ENCODE results near the gene VSTM2B. TPM values are rescaled to one million over a fixed set of nuclear protein-coding genes. Genes with fewer than 3 reads are reported as not detected.

VSTM2B gene
- polyA plus RNA-seq, 1 donor: 8.3 TPM

- Histone ChIP-seq H3K27ac (ENCODE audit: low read length) (no peak overlapping the region), H3K27me3 (ENCODE audit: control insufficient read depth, insufficient read depth, low read length) (peaks cover 28% of the 10 kb centered on the region), H3K4me3 (ENCODE audit: low read length) (no peak overlapping the region), H3K36me3 (ENCODE audit: control insufficient read depth, insufficient read depth, low read length) (no peaks in the 10 kb centered on the region), H3K9me3 (ENCODE audit: control insufficient read depth, low read depth, low read length) (no peaks in the 10 kb centered on the region), H3K4me1 (ENCODE audit: control insufficient read depth, insufficient read depth, low read length) (no peaks in the 10 kb centered on the region)
- DNase-seq: no peak
- no CpG with 5 or more reads among the region's 10 CpGs for WGBS (ENCODE audit: insufficient coverage, low lambda C conversion rate)
These were observed 70.4 kb downstream of the VSTM2B start for GRCh38 chr19:29596080-29596727.

- Histone ChIP-seq H3K9me3 (ENCODE audit: control insufficient read depth, low read depth, low read length) (no peaks in the 10 kb centered on the region), H3K27me3 (ENCODE audit: control insufficient read depth, insufficient read depth, low read length) (peaks cover 24% of the 10 kb centered on the region), H3K36me3 (ENCODE audit: control insufficient read depth, insufficient read depth, low read length) (no peaks in the 10 kb centered on the region), H3K4me1 (ENCODE audit: control insufficient read depth, insufficient read depth, low read length) (no peaks in the 10 kb centered on the region), H3K4me3 (ENCODE audit: low read length) (no peak overlapping the region), H3K27ac (ENCODE audit: low read length) (no peak overlapping the region)
- DNase-seq: peak in 1 of 2 donors; percentile 10
- WGBS (ENCODE audit: insufficient coverage, low lambda C conversion rate): 86% methylated on average over 1 of the region's 9 CpGs
These were observed 71.2 kb downstream of the VSTM2B start for GRCh38 chr19:29596885-29597525.

GRCh38 chr19:29598036-29598435, 72.2 kb downstream of the VSTM2B start:
- 60% methylated on average over 1 of the region's 7 CpGs for WGBS (ENCODE audit: insufficient coverage, low lambda C conversion rate)
- DNase-seq: no peak
- no peaks in the 10 kb centered on the region for H3K4me1 ChIP-seq (ENCODE audit: control insufficient read depth, insufficient read depth, low read length)
- no peaks in the 10 kb centered on the region for H3K36me3 ChIP-seq (ENCODE audit: control insufficient read depth, insufficient read depth, low read length)
- H3K27me3 ChIP-seq (ENCODE audit: control insufficient read depth, insufficient read depth, low read length): peaks cover 16% of the 10 kb centered on the region
- no peak overlapping the region for H3K4me3 ChIP-seq (ENCODE audit: low read length)
- no peak overlapping the region for H3K27ac ChIP-seq (ENCODE audit: low read length)
- no peaks in the 10 kb centered on the region for H3K9me3 ChIP-seq (ENCODE audit: control insufficient read depth, low read depth, low read length)

GRCh38 chr19:29598496-29598895, 72.7 kb downstream of the VSTM2B start:
- Histone ChIP-seq H3K4me3 (ENCODE audit: low read length) (no peak overlapping the region), H3K9me3 (ENCODE audit: control insufficient read depth, low read depth, low read length) (no peaks in the 10 kb centered on the region), H3K36me3 (ENCODE audit: control insufficient read depth, insufficient read depth, low read length) (no peaks in the 10 kb centered on the region), H3K27me3 (ENCODE audit: control insufficient read depth, insufficient read depth, low read length) (peaks cover 16% of the 10 kb centered on the region), H3K27ac (ENCODE audit: low read length) (no peak overlapping the region), H3K4me1 (ENCODE audit: control insufficient read depth, insufficient read depth, low read length) (no peaks in the 10 kb centered on the region)
- no CpG with 5 or more reads among the region's 3 CpGs for WGBS (ENCODE audit: insufficient coverage, low lambda C conversion rate)
- DNase-seq: no peak

- H3K27ac ChIP-seq (ENCODE audit: low read length): no peak overlapping the region
- H3K4me1 ChIP-seq (ENCODE audit: control insufficient read depth, insufficient read depth, low read length): no peaks in the 10 kb centered on the region
- WGBS (ENCODE audit: insufficient coverage, low lambda C conversion rate): no CpG with 5 or more reads among the region's 5 CpGs
- H3K4me3 ChIP-seq (ENCODE audit: low read length): no peak overlapping the region
- no peaks in the 10 kb centered on the region for H3K9me3 ChIP-seq (ENCODE audit: control insufficient read depth, low read depth, low read length)
- DNase-seq: peak in 1 of 2 donors; percentile 50
- no peaks in the 10 kb centered on the region for H3K36me3 ChIP-seq (ENCODE audit: control insufficient read depth, insufficient read depth, low read length)
- peaks cover 13% of the 10 kb centered on the region for H3K27me3 ChIP-seq (ENCODE audit: control insufficient read depth, insufficient read depth, low read length)
These were observed 77.5 kb downstream of the VSTM2B start for GRCh38 chr19:29603308-29603707.

- Histone ChIP-seq H3K36me3 (ENCODE audit: control insufficient read depth, insufficient read depth, low read length) (peaks cover 14% of the 10 kb centered on the region), H3K9me3 (ENCODE audit: control insufficient read depth, low read depth, low read length) (no peaks in the 10 kb centered on the region), H3K27ac (ENCODE audit: low read length) (peak within 1 kb of the TSS; percentile 91), H3K4me1 (ENCODE audit: control insufficient read depth, insufficient read depth, low read length) (no peaks in the 10 kb centered on the region), H3K27me3 (ENCODE audit: control insufficient read depth, insufficient read depth, low read length) (no peaks in the 10 kb centered on the region), H3K4me3 (ENCODE audit: low read length) (peak within 1 kb of the TSS; percentile 90)
- peak; percentile 97 to 98 for DNase-seq
- no CpG with 5 or more reads among the region's 47 CpGs for WGBS (ENCODE audit: insufficient coverage, low lambda C conversion rate)
These were observed 80.0 kb downstream of the VSTM2B start, which contains the start of gene POP4 for GRCh38 chr19:29605653-29606419. Gene POP4 (plus strand): TSS chr19:29606283. CDS start chr19:29606319, 36 bp downstream.

GRCh38 chr19:29606420-29606747, 80.6 kb downstream of the VSTM2B start:
- Histone ChIP-seq H3K36me3 (ENCODE audit: control insufficient read depth, insufficient read depth, low read length) (peaks cover 18% of the 10 kb centered on the region), H3K27ac (ENCODE audit: low read length) (no peak overlapping the region), H3K9me3 (ENCODE audit: control insufficient read depth, low read depth, low read length) (no peaks in the 10 kb centered on the region), H3K4me3 (ENCODE audit: low read length) (peak overlapping the region; percentile 90), H3K27me3 (ENCODE audit: control insufficient read depth, insufficient read depth, low read length) (no peaks in the 10 kb centered on the region), H3K4me1 (ENCODE audit: control insufficient read depth, insufficient read depth, low read length) (no peaks in the 10 kb centered on the region)
- no peak for DNase-seq
- WGBS (ENCODE audit: insufficient coverage, low lambda C conversion rate): no CpG with 5 or more reads among the region's 12 CpGs

GRCh38 chr19:29609636-29610035, 83.8 kb downstream of the VSTM2B start:
- Histone ChIP-seq H3K9me3 (ENCODE audit: control insufficient read depth, low read depth, low read length) (no peaks in the 10 kb centered on the region), H3K4me1 (ENCODE audit: control insufficient read depth, insufficient read depth, low read length) (no peaks in the 10 kb centered on the region), H3K4me3 (ENCODE audit: low read length) (no peak overlapping the region), H3K36me3 (ENCODE audit: control insufficient read depth, insufficient read depth, low read length) (peaks cover 49% of the 10 kb centered on the region), H3K27ac (ENCODE audit: low read length) (no peak overlapping the region), H3K27me3 (ENCODE audit: control insufficient read depth, insufficient read depth, low read length) (no peaks in the 10 kb centered on the region)
- no peak for DNase-seq
- WGBS (ENCODE audit: insufficient coverage, low lambda C conversion rate): no CpG with 5 or more reads among the region's 11 CpGs

- Histone ChIP-seq H3K4me3 (ENCODE audit: low read length) (no peak overlapping the region), H3K4me1 (ENCODE audit: control insufficient read depth, insufficient read depth, low read length) (no peaks in the 10 kb centered on the region), H3K27me3 (ENCODE audit: control insufficient read depth, insufficient read depth, low read length) (no peaks in the 10 kb centered on the region), H3K36me3 (ENCODE audit: control insufficient read depth, insufficient read depth, low read length) (peaks cover 53% of the 10 kb centered on the region), H3K9me3 (ENCODE audit: control insufficient read depth, low read depth, low read length) (no peaks in the 10 kb centered on the region), H3K27ac (ENCODE audit: low read length) (no peak overlapping the region)
- no CpG with 5 or more reads among the region's 22 CpGs for WGBS (ENCODE audit: insufficient coverage, low lambda C conversion rate)
- no peak for DNase-seq
These were observed 84.4 kb downstream of the VSTM2B start for GRCh38 chr19:29610213-29610573.

GRCh38 chr19:29610574-29611271, 84.9 kb downstream of the VSTM2B start:
- H3K36me3 ChIP-seq (ENCODE audit: control insufficient read depth, insufficient read depth, low read length): peaks cover 58% of the 10 kb centered on the region
- H3K9me3 ChIP-seq (ENCODE audit: control insufficient read depth, low read depth, low read length): no peaks in the 10 kb centered on the region
- no peak overlapping the region for H3K4me3 ChIP-seq (ENCODE audit: low read length)
- no peak overlapping the region for H3K27ac ChIP-seq (ENCODE audit: low read length)
- H3K27me3 ChIP-seq (ENCODE audit: control insufficient read depth, insufficient read depth, low read length): no peaks in the 10 kb centered on the region
- peak; percentile 54 to 68 for DNase-seq
- no peaks in the 10 kb centered on the region for H3K4me1 ChIP-seq (ENCODE audit: control insufficient read depth, insufficient read depth, low read length)
- WGBS (ENCODE audit: insufficient coverage, low lambda C conversion rate): no CpG with 5 or more reads among the region's 19 CpGs
